GM20431 (cell line): Measurements from ENCODE around the gene RCOR3.
"Not testable (repeated sequence)": the region's sequence is repeated elsewhere in the genome, so short reads cannot be mapped to it uniquely, and the experiment has no call there.

ENCODE experiments used
- in situ Hi-C: fragments of 300-500 bp; cut with MseI, MboI; formaldehyde crosslinking; loops from one replicate; pipeline ENCODE4 v1.15.0; 2020; ENCODE audit warnings: low sequenced_read_pairs; ENCODE audit not compliant: unreplicated experiment

RCOR3 gene

DNA sequence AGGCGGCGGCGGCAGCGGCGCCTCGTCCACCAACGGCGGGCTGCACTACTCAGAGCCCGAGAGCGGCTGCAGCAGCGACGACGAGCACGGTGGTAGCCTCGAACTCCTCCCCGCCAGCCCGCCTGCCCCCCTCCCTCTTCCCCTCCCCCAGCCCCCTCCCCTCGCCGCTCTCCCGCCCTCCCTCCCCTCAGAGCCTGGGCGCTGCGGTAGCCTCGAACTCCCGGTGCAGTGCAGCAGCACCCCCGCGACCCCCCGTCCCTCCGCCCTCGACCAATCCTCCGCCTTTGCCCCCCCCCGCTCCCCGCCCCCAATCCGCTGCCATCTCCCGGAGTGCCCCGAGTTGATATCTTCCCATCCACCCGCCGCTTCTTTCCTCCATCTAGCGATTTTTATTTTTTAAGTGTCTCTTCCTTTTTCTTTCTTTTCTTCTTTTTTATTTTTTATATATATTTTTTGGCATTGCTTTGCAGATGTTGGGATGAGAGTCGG lies 516 bp downstream of the RCOR3 start:
- in situ Hi-C loops: no loop called here

- in situ Hi-C loops: no loop called here
Measured at GRCh38 chr1:211260141-211261107, 1.3 kb downstream of the RCOR3 start.

DNA sequence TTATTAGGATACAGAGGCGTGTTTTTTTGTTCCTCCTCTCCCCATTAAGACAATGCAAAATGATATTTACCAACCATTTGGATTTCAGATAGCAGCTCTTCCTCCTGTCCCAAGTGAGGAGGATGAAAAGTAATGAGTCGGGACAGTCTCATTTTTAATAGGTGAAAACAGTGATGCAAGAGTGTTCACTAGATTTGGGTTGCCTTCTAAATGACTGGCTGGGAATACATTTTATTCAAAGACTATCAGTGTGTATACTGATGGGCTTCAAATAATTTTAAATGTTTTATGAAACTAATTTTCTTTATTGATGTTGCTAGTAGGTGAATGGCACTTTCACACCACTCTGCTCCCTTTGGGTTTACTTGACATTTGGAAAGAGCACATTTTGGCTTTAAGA lies 2.1 kb downstream of the RCOR3 start:
- in situ Hi-C loops: no loop called here

- in situ Hi-C loops: not testable (repeated sequence)
Measured at GRCh38 chr1:211263022-211263421, 3.9 kb downstream of the RCOR3 start.

- in situ Hi-C loops: no loop called here
Measured at GRCh38 chr1:211267204-211267857, 8.2 kb downstream of the RCOR3 start.

DNA sequence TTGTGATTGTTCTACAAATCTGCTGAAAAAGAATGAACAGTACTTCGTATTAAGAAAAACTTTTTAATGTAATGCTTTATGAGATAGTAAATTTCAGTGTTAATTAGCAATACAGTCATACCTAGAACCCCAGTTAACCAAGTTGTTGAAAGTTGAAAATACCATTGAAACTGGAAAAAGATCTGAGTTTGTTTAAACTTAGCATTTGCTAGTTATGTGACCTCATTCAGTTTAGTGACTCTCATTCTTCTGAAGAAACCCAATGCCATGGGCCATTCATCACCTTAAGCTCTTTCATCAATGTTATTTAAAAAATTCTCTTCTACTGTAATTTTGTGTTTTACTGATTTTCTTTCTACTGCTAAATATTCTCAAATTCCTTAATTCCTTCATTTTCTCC lies 20.2 kb downstream of the RCOR3 start:
- in situ Hi-C loops: no loop called here

GRCh38 chr1:211280910-211281309 lies 21.7 kb downstream of the RCOR3 start:
- in situ Hi-C loops: no loop called here

DNA sequence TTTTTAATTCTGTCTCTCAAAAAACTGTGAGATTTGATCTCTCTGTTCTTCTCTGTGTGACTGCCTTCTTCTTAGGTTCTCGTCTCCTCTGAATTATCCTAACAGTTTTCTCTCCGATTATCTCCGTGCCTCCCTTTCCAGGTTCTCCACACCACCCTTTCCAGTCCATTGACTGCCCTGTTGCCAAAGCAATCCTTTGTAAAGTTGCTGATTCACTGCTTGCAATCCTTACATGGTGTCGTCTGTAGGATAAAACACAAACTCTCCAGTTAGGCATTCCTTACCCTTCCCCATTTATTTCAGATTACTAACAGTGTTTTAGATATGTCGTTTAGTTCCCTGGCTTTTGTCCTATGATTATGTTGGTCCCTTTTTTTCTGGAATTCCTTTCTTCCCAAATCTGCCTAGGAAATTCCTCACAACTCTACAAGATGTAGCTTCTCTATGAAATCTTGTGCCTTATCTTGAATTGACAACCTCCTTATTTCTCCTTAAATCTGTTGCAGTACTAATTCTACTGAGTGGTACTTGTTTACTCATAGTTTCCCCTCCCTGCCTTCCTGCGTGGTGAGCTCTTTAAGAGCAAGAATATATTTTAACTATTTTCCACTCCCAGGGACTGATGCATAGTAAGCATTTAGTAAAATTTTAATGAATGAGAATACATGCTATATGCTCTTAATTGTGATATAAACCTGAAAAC lies 22.3 kb downstream of the RCOR3 start:
- in situ Hi-C loops: no loop called here

GRCh38 chr1:211282023-211282373 lies 22.8 kb downstream of the RCOR3 start:
- in situ Hi-C loops: no loop called here

DNA sequence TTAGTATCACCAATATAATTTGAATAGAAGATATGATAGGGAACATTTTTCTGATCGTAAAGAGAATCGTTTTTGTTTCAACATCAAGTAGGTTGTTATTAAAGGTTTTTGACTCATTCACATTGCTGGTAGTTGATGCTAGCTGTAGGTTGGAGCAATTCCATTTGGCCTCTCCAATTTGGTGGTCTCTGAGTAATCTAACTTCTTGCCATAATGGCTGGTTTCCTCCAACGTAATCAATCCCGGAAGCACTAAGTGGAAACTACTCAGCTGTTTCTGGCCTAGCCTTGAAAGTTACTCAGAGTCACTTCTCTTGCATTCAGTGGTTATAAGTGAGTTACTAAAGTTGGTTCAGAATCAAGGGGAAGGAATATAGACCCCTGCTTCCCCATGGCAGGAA lies 26.0 kb downstream of the RCOR3 start:
- in situ Hi-C loops: no loop called here

GRCh38 chr1:211287218-211287617 lies 28.1 kb downstream of the RCOR3 start:
- in situ Hi-C loops: no loop called here

- in situ Hi-C loops: no loop called here
Measured at GRCh38 chr1:211292411-211292810, 33.2 kb downstream of the RCOR3 start.

DNA sequence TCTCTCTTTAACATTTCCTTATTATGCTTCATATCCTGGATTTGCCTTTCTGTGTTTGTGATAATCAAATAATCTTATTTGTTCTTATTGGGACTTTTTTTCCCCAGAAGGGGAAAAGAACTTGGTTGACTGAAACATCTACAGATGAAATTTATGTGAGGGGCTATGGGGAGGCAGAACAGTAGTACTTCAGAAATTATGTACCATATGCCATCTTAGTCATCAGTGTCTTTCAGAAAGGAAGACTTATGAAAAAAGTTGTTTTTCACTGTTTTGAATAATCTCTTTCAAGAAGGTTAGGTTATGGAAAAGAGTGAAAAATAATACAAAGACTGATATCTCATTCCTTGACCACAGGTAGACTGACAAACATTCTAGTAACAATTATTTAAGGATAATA lies 37.2 kb downstream of the RCOR3 start:
- in situ Hi-C loops: no loop called here

- in situ Hi-C loops: no loop called here
Measured at GRCh38 chr1:211305044-211305443, 45.9 kb downstream of the RCOR3 start.

DNA sequence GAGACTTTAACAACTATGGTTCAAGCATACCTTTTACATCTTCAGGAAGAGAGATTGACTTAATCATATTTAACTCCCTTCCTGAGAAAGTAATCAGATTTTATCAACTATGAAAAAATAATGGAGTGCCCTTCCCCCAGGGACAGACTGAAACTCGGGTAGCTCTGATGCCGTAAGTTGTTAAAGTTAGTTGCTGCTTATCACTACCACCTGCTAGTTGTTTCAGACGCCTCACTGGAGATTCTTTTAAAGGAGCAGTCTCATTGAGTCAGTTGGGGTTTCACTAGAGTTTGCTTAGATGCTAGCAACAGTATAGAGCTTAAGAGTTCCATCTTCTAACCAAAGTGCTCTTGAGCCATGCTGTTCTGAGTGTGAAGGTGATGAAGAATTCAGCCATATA lies 50.5 kb downstream of the RCOR3 start:
- in situ Hi-C loops: no loop called here

DNA sequence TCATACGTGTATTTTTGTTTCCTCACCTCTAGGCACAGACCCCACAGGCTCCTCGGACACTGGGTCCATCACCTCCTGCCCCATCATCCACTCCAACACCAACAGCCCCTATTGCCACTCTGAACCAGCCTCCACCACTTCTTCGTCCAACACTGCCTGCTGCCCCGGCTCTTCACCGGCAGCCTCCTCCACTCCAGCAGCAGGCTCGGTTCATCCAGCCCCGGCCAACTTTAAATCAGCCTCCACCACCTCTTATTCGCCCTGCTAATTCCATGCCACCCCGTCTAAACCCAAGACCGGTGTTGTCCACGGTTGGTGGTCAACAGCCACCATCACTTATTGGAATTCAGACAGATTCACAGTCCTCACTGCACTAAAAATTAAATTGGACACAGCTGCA lies 54.2 kb downstream of the RCOR3 start:
- in situ Hi-C loops: no loop called here

DNA sequence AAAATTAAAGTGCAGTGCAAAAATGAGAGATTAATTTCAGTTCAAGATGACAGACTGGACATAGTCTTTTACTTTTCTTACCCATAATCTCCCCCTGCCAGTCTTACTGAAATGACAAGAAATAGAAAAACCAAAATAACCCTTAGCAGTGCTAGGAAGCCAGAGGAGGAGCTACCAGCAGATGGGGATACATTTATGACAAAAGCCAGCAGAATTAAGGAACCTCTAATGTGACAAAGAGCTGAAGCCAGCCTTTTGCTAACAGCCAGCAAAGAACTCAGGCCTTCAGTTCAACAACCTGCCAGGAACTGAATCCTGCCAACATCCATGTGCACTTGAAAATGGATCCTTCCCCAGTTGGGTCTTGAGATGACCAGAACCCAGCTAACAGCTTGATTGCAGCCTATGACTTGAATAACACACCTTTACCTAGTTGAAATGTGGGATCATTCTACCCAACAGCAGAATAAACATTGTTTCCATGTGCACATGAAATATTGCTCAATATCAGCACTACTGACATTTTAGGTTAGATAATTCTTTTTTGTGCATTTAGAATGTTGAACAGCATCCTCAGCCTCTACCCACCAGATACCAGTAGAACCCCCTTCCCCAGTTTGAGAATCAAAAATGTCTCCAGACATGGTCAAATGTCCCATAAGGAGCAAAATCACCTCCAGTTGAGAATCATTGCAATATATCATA lies 59.6 kb downstream of the RCOR3 start:
- in situ Hi-C loops: no loop called here

DNA sequence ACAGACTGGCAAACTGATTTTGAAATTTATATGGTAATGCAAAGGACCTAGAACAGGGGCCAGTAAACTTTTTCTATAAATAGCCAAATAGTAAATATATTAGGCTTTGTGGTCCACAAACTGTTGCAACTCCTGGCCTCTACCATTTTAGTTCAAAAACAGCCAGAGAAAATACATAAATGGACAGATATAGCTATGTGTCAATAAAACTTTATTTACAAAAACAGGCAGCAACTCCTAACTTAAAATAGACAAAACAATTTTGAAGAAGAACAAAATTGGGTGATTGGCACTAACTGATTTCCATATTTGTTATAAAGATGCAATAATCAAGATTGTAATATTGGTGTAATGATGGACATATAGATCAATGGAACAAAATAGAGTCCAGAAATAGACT lies 60.7 kb downstream of the RCOR3 start:
- in situ Hi-C loops: no loop called here

- in situ Hi-C loops: no loop called here
Measured at GRCh38 chr1:211320980-211321379, 61.8 kb downstream of the RCOR3 start.

DNA sequence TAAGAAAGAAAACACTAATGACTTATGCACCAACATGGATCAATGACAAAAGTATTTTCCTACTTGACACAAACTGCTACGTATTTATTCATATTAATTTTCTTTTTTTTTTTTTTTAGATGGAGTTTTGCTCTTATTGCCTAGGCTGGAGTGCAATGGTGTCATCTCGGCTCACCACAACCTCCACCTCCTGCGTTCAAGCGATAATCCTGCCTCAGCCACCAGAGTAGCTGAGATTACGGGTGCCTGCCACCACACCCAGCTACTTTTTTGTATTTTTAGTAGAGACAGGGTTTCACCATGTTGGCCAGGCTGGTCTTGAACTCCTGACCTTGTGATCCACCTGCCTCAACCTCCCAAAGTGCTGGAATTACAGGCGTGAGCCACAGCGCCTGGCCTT lies 62.5 kb downstream of the RCOR3 start:
- in situ Hi-C loops: not testable (repeated sequence)
